Panc1 (cell line): Measurements from ENCODE around the gene PRPSAP2.

ENCODE experiments used
- POLR2AphosphoS5 ChIP-seq: IDR thresholded peaks from 2 replicates; pipeline ENCODE4 v1.6.1; 2012; ENCODE audit warnings: mild to moderate bottlenecking, low read depth, low read length, moderate library complexity
- REST ChIP-seq, 2 experiments: IDR thresholded peaks; 2 replicates each; pipeline ENCODE4 v1.6.1; 2011 to 2012; ENCODE audit warnings: low read depth in 2 of 2, control low read depth in 1 of 2, low read length in 1 of 2, mild to moderate bottlenecking in 1 of 2, moderate library complexity in 1 of 2; ENCODE audit not compliant: insufficient read depth in 1 of 2
- TF ChIP-seq, protein P1 (sequence below): fragments of 450-650 bp; IDR thresholded peaks from 2 replicates; pipeline ENCODE4 v1.5.1; 2017; ENCODE audit warnings: mild to moderate bottlenecking

- TF ChIP-seq, protein P1, sequence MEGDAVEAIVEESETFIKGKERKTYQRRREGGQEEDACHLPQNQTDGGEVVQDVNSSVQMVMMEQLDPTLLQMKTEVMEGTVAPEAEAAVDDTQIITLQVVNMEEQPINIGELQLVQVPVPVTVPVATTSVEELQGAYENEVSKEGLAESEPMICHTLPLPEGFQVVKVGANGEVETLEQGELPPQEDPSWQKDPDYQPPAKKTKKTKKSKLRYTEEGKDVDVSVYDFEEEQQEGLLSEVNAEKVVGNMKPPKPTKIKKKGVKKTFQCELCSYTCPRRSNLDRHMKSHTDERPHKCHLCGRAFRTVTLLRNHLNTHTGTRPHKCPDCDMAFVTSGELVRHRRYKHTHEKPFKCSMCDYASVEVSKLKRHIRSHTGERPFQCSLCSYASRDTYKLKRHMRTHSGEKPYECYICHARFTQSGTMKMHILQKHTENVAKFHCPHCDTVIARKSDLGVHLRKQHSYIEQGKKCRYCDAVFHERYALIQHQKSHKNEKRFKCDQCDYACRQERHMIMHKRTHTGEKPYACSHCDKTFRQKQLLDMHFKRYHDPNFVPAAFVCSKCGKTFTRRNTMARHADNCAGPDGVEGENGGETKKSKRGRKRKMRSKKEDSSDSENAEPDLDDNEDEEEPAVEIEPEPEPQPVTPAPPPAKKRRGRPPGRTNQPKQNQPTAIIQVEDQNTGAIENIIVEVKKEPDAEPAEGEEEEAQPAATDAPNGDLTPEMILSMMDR = no peak
- TF ChIP-seq REST (IDR thresholded peaks at IDR 0.05; ENCODE audit: insufficient read depth in 1 of 2, low read depth in 2 of 2, low read length in 1 of 2) (no peak), POLR2AphosphoS5 (no peak)
These were observed 107.8 kb downstream of the PRPSAP2 start for GRCh38 chr17:18965530-18966236.
